B cell (primary cell): ENCODE measurements around the gene POC1B. TPM values are rescaled to one million over a fixed set of nuclear protein-coding genes. Genes with fewer than 3 reads are reported as not detected.
A peak's percentile ranks its signal among the peaks of the same experiment; 100 is the strongest.

Source experiments
- ATAC-seq: fragments of 200-7000 bp; cut with Tn5 transposase; one replicate; pipeline ENCODE4 v1.10.0; 2021; ENCODE audit warnings: low read depth, mild to moderate bottlenecking, moderate number of reproducible peaks, moderate library complexity
- CTCF ChIA-PET: fragments of 350-600 bp; sonication (Branson Sonifier 250); formaldehyde crosslinking; loops from one replicate; lab custom pipeline; 2021; ENCODE audit warnings: antibody characterized with exemption, inconsistent platforms; lab: Charles Lee
- POLR2A ChIA-PET: fragments of 350-600 bp; sonication (Branson Sonifier 250); formaldehyde crosslinking; loops from one replicate; lab custom pipeline; 2021; ENCODE audit warnings: antibody characterized with exemption; lab: Charles Lee
- DNase-seq: peaks from one replicate; pipeline ENCODE4 v3.0.0; 2013
- H2AFZ ChIP-seq: 2 replicates; pipeline ENCODE4 v1.6.1; 2012; ENCODE audit warnings: mild to moderate bottlenecking, low read depth, low read length; ENCODE audit not compliant: insufficient read depth, poor library complexity, severe bottlenecking
- H3K27ac ChIP-seq, 2 donors: 1 replicate in 1 of 2; 2 replicates in 1 of 2; pipeline ENCODE4 v1.5.1; 2012 to 2013; ENCODE audit warnings: low read length in 2 of 2, mild to moderate bottlenecking in 2 of 2, moderate library complexity in 1 of 2
- H3K27me3 ChIP-seq, 4 experiments: fragments of 200-600 bp in 1 of 4; sonication (generic) in 1 of 4; replicated peaks in 1 of 4; 1 replicate in 2 of 4; 2 replicates in 2 of 4; pipeline versions ENCODE4 v1.6.1 to v1.7.0; 2013 to 2016; ENCODE audit warnings: low read length in 3 of 4, mild to moderate bottlenecking in 2 of 4, mixed read lengths in 1 of 4, moderate library complexity in 1 of 4; ENCODE audit not compliant: insufficient read depth in 4 of 4, control insufficient read depth in 3 of 4; ENCODE audit errors: control extremely low read depth in 1 of 4
- H3K36me3 ChIP-seq, 2 experiments: replicated peaks in 1 of 2; 1 replicate in 1 of 2; 2 replicates in 1 of 2; pipeline versions ENCODE4 v1.6.1 to v1.7.1; 2013; ENCODE audit warnings: low read length in 1 of 2; ENCODE audit not compliant: insufficient read depth in 2 of 2, control insufficient read depth in 1 of 2; ENCODE audit errors: control extremely low read depth in 1 of 2, extremely low read depth in 1 of 2
- H3K4me1 ChIP-seq, 2 donors: fragments of 200-600 bp in 1 of 2; sonication (generic) in 1 of 2; 1 replicate in 1 of 2; 2 replicates in 1 of 2; pipeline versions ENCODE4 v1.5.1 to v1.6.1; 2013 to 2017; ENCODE audit warnings: low read length in 2 of 2; ENCODE audit not compliant: control insufficient read depth in 2 of 2, insufficient read depth in 2 of 2
- H3K4me2 ChIP-seq: replicated peaks from 2 replicates; pipeline ENCODE3; 2012; ENCODE audit warnings: mild to moderate bottlenecking, low read depth, low read length; ENCODE audit not compliant: poor library complexity, severe bottlenecking
- H3K4me3 ChIP-seq, 5 experiments: fragments of 200-600 bp in 1 of 5; sonication (generic) in 1 of 5; 1 replicate in 3 of 5; 2 replicates in 2 of 5; pipeline versions ENCODE4 v1.5.1 to v1.7.0; 2011 to 2016; ENCODE audit warnings: low read length in 4 of 5, mild to moderate bottlenecking in 4 of 5, low read depth in 2 of 5, control low read depth in 1 of 5, moderate library complexity in 1 of 5; ENCODE audit not compliant: insufficient read depth in 1 of 5; ENCODE audit errors: control extremely low read depth in 1 of 5, extremely low read depth in 1 of 5
- H3K79me2 ChIP-seq: fragments of 200-600 bp; sonication (generic); one replicate; pipeline ENCODE4 v1.6.0; 2016; ENCODE audit warnings: low read length; ENCODE audit not compliant: control insufficient read depth, insufficient read depth
- H3K9ac ChIP-seq: fragments of 200-600 bp; sonication (generic); 2 replicates; pipeline ENCODE4 v1.6.1; 2017; ENCODE audit warnings: mild to moderate bottlenecking, low read length, moderate library complexity
- H3K9me3 ChIP-seq, 3 donors: one replicate each; pipeline versions ENCODE4 v1.6.1 to v1.7.1; 2013; ENCODE audit warnings: low read length in 2 of 3; ENCODE audit not compliant: control insufficient read depth in 2 of 3, insufficient read depth in 1 of 3; ENCODE audit errors: control extremely low read depth in 1 of 3
- H4K20me1 ChIP-seq: 2 replicates; pipeline ENCODE4 v1.6.0; 2012; ENCODE audit warnings: mild to moderate bottlenecking, low read length; ENCODE audit not compliant: insufficient read depth, control insufficient read depth, poor library complexity, severe bottlenecking
- H3K27ac Mint-ChIP-seq: one replicate; pipeline ENCODE4 v1.8.0; 2021; ENCODE audit warnings: mixed read lengths
- H3K27me3 Mint-ChIP-seq: one replicate; pipeline ENCODE4 v1.8.0; 2021; ENCODE audit warnings: mixed read lengths
- H3K4me1 Mint-ChIP-seq: one replicate; pipeline ENCODE4 v1.8.0; 2021; ENCODE audit warnings: mixed read lengths
- H3K4me3 Mint-ChIP-seq: one replicate; pipeline ENCODE4 v1.8.0; 2021; ENCODE audit warnings: mixed read lengths
- H3K9me3 Mint-ChIP-seq: one replicate; pipeline ENCODE4 v1.8.0; 2022; ENCODE audit warnings: mixed read lengths; ENCODE audit not compliant: insufficient read depth
- EZH2 ChIP-seq: IDR thresholded peaks from 2 replicates; pipeline ENCODE4 v1.6.1; 2012; ENCODE audit warnings: borderline replicate concordance, low read depth, mild to moderate bottlenecking, moderate library complexity, low read length; ENCODE audit not compliant: insufficient read depth, poor library complexity, severe bottlenecking
- WGBS: methylation state at CpG from one replicate; pipeline ENCODE4 v1.1.5; 2013; ENCODE audit warnings: missing lambda C conversion rate; ENCODE audit not compliant: insufficient coverage; 5-methylcytosine and 5-hydroxymethylcytosine counted together
- intact Hi-C: fragments of 100-400 bp; cut with micrococcal nuclease; formaldehyde crosslinking; loops from one replicate; pipeline ENCODE4 v1.10.0; 2022
- polyA plus RNA-seq: library from polyadenylated mRNA; depleted of rRNA; stranded (reverse); fragments of >200 nt; gene quantifications from 2 replicates; pipeline ENCODE4 v1.2.3, GENCODE V29; 2012
- total RNA-seq, 2 donors: library from RNA; stranded (reverse); fragments of 120-200 nt in 1 of 2; gene quantifications; 1 replicate in 1 of 2; 2 replicates in 1 of 2; pipeline versions ENCODE4 v1.2.3 to v1.2.4, GENCODE V29; 2013 to 2022
- TF ChIP-seq, protein P1 (sequence below): fragments of 200-600 bp; IDR thresholded peaks from one replicate; pipeline ENCODE4 v1.8.0; 2022; ENCODE audit warnings: antibody characterized with exemption, mild to moderate bottlenecking

POC1B gene
- total and polyA plus RNA-seq, 2 donors (not counting 1 experiment from before 2014, with no cell fraction given) = 12.0 to 39.5 TPM

GRCh38 chr12:89429528-89429927, 96.3 kb downstream of the POC1B start:
- WGBS = no CpG with 5 or more reads among the region's 3 CpGs
- Histone ChIP-seq H3K79me2 (no peaks in the 10 kb centered on the region), H3K4me1 (peaks cover 5 to 7% of the 10 kb centered on the region in 2 donors), H3K4me3 (no peak overlapping the region), H3K27ac (no peak overlapping the region), H3K4me2 (no peak overlapping the region), H4K20me1 (no peaks in the 10 kb centered on the region), H2AFZ (no peak overlapping the region), H3K9me3 (no peaks in the 10 kb centered on the region), H3K9ac (no peak overlapping the region), H3K36me3 (peaks cover 0 to 10% of the 10 kb centered on the region in 2 experiments), H3K27me3 (no peaks in the 10 kb centered on the region)
- ATAC-seq (no peak), DNase-seq (no peak)
- POLR2A ChIA-PET = no interaction called here
- Mint-ChIP-seq H3K9me3 (no peaks in the 10 kb centered on the region), H3K27ac (no peak overlapping the region), H3K27me3 (no peaks in the 10 kb centered on the region), H3K4me1 (peaks cover 12% of the 10 kb centered on the region), H3K4me3 (no peak overlapping the region)
- no peak for TF ChIP-seq EZH2
- TF ChIP-seq, protein P1, sequence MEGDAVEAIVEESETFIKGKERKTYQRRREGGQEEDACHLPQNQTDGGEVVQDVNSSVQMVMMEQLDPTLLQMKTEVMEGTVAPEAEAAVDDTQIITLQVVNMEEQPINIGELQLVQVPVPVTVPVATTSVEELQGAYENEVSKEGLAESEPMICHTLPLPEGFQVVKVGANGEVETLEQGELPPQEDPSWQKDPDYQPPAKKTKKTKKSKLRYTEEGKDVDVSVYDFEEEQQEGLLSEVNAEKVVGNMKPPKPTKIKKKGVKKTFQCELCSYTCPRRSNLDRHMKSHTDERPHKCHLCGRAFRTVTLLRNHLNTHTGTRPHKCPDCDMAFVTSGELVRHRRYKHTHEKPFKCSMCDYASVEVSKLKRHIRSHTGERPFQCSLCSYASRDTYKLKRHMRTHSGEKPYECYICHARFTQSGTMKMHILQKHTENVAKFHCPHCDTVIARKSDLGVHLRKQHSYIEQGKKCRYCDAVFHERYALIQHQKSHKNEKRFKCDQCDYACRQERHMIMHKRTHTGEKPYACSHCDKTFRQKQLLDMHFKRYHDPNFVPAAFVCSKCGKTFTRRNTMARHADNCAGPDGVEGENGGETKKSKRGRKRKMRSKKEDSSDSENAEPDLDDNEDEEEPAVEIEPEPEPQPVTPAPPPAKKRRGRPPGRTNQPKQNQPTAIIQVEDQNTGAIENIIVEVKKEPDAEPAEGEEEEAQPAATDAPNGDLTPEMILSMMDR = no peak
- CTCF ChIA-PET = interaction anchor here (1.3 kb wide), 1 partner anchor 32 kb away, joined by 3 read pairs; no protein-coding TSS in a partner anchor
- intact Hi-C loops = no loop called here

DNA sequence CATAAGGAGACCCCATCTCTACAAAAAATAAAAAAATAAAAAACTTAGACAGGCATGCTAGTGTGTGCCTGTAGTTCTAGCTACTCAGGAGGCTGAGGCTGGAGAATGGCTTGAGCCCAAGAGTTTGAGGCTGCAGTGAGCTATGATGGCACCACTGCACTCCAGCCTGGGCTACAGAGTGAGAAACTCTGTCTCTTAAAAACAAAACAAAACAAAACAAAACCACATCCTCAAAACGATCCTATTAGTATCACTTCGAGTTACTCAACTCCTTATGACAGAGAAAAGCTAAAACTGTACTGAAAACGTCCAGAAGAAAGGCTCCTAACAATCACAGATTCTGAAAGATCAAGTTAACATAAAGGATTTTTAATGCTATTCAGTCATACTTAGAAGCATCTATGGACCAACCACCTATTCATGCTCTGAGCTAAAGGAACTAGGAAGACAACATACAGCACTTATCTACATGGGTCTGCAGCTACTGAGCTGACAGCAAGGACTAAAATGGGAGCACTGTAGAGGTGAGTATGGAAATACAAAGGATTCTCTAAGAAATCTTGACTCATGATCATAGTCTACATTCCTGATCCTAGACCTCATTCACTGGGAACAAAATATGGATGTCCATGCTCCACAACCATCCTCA, 98.2 kb downstream of the POC1B start:
- no peaks in the 10 kb centered on the region for H3K27me3 Mint-ChIP-seq
- peaks cover 12% of the 10 kb centered on the region for H3K4me1 Mint-ChIP-seq
- ATAC-seq = no peak
- intact Hi-C loops = no loop called here
- Histone ChIP-seq H3K79me2 (no peaks in the 10 kb centered on the region), H2AFZ (no peak overlapping the region), H3K4me2 (peak overlapping the region; percentile 1), H3K9ac (no peak overlapping the region), H4K20me1 (no peaks in the 10 kb centered on the region), H3K4me3 (no peak overlapping the region), H3K4me1 (peaks cover 5 to 7% of the 10 kb centered on the region in 2 donors), H3K9me3 (no peaks in the 10 kb centered on the region), H3K27ac (no peak overlapping the region), H3K27me3 (no peaks in the 10 kb centered on the region), H3K36me3 (peaks cover 0 to 9% of the 10 kb centered on the region in 2 experiments)
- WGBS = no CpG with 5 or more reads among the region's 3 CpGs
- H3K4me3 Mint-ChIP-seq = no peak overlapping the region
- ChIA-PET CTCF (interaction anchor here (1.0 kb wide), 1 partner anchor 410 kb away, joined by 5 read pairs; no protein-coding TSS in a partner anchor), POLR2A (no interaction called here)
- DNase-seq = no peak
- TF ChIP-seq, protein P1 = no peak
- TF ChIP-seq EZH2 = no peak
- no peaks in the 10 kb centered on the region for H3K9me3 Mint-ChIP-seq
- no peak overlapping the region for H3K27ac Mint-ChIP-seq
